HL-60 (cell line): Measurements from ENCODE around the gene MDM2.

Source experiments
- DNase-seq, 2 experiments: peaks; one replicate each; pipeline ENCODE4 v3.0.0-alpha.2; 2010 to 2020; ENCODE audit warnings: low read depth in 1 of 2, low spot score in 1 of 2
- H3K27ac ChIP-seq: fragments of 250-450 bp; sonication (Bioruptor Pico); replicated peaks from 2 replicates; pipeline ENCODE4 v1.5.1; 2020; ENCODE audit warnings: mild to moderate bottlenecking, moderate library complexity
- H3K27me3 ChIP-seq: fragments of 250-450 bp; sonication (Bioruptor Pico); 2 replicates; pipeline ENCODE4 v1.5.1; 2021; ENCODE audit warnings: mild to moderate bottlenecking, moderate library complexity; ENCODE audit not compliant: insufficient read depth, poor library complexity, severe bottlenecking
- H3K4me3 ChIP-seq: replicated peaks from 2 replicates; pipeline ENCODE4 v1.5.1; 2011; ENCODE audit warnings: mild to moderate bottlenecking, control low read depth, low read length; ENCODE audit not compliant: insufficient read depth
- GABPA ChIP-seq: IDR thresholded peaks from 2 replicates; pipeline ENCODE4 v1.6.1; 2012; ENCODE audit warnings: low read depth
- POLR2AphosphoS5 ChIP-seq: IDR thresholded peaks from 2 replicates; pipeline ENCODE4 v1.6.1; 2012; ENCODE audit warnings: low read depth
- SPI1 ChIP-seq: IDR thresholded peaks from 2 replicates; pipeline ENCODE4 v1.6.1; 2012; ENCODE audit warnings: low read depth, mild to moderate bottlenecking, borderline replicate concordance
- TF ChIP-seq, protein P1 (sequence below): IDR thresholded peaks from one replicate; pipeline ENCODE4 v1.5.1; 2011; ENCODE audit warnings: low read length, control low read depth, inconsistent platforms; ENCODE audit not compliant: insufficient read depth
- TF ChIP-seq, protein P2 (sequence below): IDR thresholded peaks from 2 replicates; pipeline ENCODE4 v1.6.1; 2012; ENCODE audit warnings: low read depth; ENCODE audit not compliant: insufficient replicate concordance

MDM2 gene

DNA sequence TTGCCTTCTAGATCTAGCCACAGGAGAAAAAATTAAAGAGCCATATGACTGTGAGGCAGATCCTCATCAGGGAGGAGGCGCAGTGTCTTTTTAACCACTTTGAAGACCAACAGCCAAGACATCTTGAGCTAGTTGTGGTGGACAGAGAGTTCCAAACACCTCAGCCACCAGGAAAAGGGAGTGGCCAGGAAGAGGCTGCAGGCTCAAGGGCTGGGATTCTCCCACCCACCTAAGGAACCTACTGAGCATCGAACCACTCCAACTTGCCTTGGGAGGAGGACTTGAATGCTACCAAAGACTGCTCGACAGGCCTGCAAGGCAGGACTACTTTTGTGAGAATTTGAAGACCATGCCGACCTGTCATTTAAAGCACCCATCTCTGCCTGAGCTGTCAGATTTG is 14.5 kb upstream of the MDM2 start:
- no peak for DNase-seq
- Histone ChIP-seq H3K27me3 (no peaks in the 10 kb centered on the region), H3K27ac (no peak overlapping the region), H3K4me3 (no peak overlapping the region)
- TF ChIP-seq, protein P1, sequence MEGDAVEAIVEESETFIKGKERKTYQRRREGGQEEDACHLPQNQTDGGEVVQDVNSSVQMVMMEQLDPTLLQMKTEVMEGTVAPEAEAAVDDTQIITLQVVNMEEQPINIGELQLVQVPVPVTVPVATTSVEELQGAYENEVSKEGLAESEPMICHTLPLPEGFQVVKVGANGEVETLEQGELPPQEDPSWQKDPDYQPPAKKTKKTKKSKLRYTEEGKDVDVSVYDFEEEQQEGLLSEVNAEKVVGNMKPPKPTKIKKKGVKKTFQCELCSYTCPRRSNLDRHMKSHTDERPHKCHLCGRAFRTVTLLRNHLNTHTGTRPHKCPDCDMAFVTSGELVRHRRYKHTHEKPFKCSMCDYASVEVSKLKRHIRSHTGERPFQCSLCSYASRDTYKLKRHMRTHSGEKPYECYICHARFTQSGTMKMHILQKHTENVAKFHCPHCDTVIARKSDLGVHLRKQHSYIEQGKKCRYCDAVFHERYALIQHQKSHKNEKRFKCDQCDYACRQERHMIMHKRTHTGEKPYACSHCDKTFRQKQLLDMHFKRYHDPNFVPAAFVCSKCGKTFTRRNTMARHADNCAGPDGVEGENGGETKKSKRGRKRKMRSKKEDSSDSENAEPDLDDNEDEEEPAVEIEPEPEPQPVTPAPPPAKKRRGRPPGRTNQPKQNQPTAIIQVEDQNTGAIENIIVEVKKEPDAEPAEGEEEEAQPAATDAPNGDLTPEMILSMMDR, result no peak
- TF ChIP-seq POLR2AphosphoS5, result no peak
- no peak for TF ChIP-seq SPI1
- TF ChIP-seq GABPA, result no peak
- TF ChIP-seq, protein P2, sequence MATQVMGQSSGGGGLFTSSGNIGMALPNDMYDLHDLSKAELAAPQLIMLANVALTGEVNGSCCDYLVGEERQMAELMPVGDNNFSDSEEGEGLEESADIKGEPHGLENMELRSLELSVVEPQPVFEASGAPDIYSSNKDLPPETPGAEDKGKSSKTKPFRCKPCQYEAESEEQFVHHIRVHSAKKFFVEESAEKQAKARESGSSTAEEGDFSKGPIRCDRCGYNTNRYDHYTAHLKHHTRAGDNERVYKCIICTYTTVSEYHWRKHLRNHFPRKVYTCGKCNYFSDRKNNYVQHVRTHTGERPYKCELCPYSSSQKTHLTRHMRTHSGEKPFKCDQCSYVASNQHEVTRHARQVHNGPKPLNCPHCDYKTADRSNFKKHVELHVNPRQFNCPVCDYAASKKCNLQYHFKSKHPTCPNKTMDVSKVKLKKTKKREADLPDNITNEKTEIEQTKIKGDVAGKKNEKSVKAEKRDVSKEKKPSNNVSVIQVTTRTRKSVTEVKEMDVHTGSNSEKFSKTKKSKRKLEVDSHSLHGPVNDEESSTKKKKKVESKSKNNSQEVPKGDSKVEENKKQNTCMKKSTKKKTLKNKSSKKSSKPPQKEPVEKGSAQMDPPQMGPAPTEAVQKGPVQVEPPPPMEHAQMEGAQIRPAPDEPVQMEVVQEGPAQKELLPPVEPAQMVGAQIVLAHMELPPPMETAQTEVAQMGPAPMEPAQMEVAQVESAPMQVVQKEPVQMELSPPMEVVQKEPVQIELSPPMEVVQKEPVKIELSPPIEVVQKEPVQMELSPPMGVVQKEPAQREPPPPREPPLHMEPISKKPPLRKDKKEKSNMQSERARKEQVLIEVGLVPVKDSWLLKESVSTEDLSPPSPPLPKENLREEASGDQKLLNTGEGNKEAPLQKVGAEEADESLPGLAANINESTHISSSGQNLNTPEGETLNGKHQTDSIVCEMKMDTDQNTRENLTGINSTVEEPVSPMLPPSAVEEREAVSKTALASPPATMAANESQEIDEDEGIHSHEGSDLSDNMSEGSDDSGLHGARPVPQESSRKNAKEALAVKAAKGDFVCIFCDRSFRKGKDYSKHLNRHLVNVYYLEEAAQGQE, result no peak

DNA sequence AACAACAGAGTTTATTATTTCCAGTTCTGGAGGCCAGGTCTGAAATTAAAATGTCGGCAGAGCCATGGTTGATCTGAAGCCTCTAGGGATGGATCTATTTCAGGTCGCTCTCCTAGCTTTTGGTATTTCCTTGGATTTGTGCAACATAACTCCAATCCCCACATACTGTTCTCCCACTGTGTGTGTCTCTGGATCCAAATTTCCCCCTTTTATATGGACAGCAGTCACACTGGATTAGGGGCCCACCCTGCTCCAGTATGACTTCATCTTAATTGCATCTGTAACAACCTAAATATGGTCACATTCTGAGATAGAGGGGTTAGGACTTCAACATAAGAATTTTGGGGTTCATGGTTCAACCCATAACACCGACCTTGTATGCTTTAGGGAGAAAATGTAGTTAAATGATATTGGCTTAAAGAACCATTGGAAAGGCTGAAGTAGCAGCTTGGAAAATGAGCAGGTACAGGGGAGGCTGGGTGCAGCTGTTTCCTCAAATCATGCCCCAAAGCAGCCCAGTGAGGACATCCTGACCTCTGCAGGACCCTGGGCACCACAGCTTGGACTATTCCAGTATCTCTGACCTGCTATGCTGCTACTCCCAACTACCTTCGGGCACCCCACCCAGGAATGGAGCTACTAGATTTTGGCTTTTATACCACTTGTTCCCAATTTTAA is 13.9 kb upstream of the MDM2 start:
- TF ChIP-seq, protein P2, result no peak
- TF ChIP-seq, protein P1, result no peak
- TF ChIP-seq POLR2AphosphoS5 (no peak), GABPA (no peak), SPI1 (no peak)
- no peak for DNase-seq
- H3K27me3 ChIP-seq, result no peaks in the 10 kb centered on the region
- H3K4me3 ChIP-seq, result no peak overlapping the region
- no peak overlapping the region for H3K27ac ChIP-seq

DNA sequence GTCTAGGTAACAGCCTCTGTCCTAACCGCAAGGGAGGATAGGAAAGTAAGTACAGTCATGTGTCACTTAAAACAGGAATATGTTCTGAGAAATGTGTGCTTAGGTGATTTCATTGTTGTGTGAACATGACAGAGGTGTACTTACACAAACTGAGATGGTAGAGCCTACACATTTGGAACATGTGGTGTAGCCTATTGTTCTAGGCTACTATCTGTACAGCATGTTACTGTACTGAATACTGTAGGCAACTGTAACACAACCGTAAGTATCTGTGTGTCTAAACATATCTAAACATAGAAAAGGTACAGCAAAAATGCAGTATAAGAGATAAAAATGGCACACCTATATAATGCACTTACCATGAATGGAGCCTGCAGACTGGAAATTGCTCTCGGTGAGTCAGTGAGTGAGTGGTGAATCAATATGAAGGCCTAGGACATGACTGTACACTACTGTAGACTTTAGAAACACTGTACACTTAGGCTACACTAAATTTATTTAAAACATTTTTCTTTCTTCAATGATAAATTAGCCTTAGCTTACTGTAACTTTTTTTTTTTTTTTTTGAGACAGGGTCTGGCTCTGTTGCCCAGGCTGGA is 13.2 kb upstream of the MDM2 start:
- Histone ChIP-seq H3K4me3 (no peak overlapping the region), H3K27me3 (no peaks in the 10 kb centered on the region), H3K27ac (no peak overlapping the region)
- no peak for TF ChIP-seq GABPA
- TF ChIP-seq, protein P2, result no peak
- TF ChIP-seq, protein P1, result no peak
- no peak for TF ChIP-seq POLR2AphosphoS5
- TF ChIP-seq SPI1, result no peak
- no peak for DNase-seq
